Astrocyte (in vitro differentiated cells and primary cell): ENCODE results near the gene TPD52L2. TPM values are rescaled to one million over a fixed set of nuclear protein-coding genes. Genes with fewer than 3 reads are reported as not detected.

Source experiments
- DNase-seq: peaks from one replicate; pipeline ENCODE4 v3.0.0-alpha.2; 2010; ENCODE audit warnings: low read depth
- FAIRE-seq: peaks from 2 replicates; lab custom pipeline; 2011; peaks lifted over from hg19 to GRCh38; lab: Jason Lieb, UNC
- H2AFZ ChIP-seq: 2 replicates; pipeline ENCODE4 v1.6.0; 2012; ENCODE audit warnings: low read depth, low read length, inconsistent platforms
- H3K27ac ChIP-seq: 2 replicates; pipeline ENCODE4 v1.5.1; 2011; ENCODE audit warnings: low read depth, low read length, inconsistent platforms
- H3K27me3 ChIP-seq: 2 replicates; pipeline ENCODE4 v1.6.0; 2011; ENCODE audit warnings: low read length, inconsistent platforms; ENCODE audit not compliant: insufficient read depth
- H3K36me3 ChIP-seq: 2 replicates; pipeline ENCODE4 v1.5.1; 2011; ENCODE audit warnings: low read length, inconsistent platforms; ENCODE audit not compliant: insufficient read depth
- H3K4me1 ChIP-seq: 2 replicates; pipeline ENCODE4 v1.5.1; 2011; ENCODE audit warnings: low read length, inconsistent platforms; ENCODE audit not compliant: insufficient read depth
- H3K4me2 ChIP-seq: 2 replicates; pipeline ENCODE4 v1.6.0; 2012; ENCODE audit warnings: low read length, inconsistent platforms
- H3K4me3 ChIP-seq: 2 replicates; pipeline ENCODE4 v1.5.1; 2011; ENCODE audit warnings: low read depth, mild to moderate bottlenecking, low read length, inconsistent platforms; ENCODE audit not compliant: insufficient read depth
- H3K79me2 ChIP-seq: 2 replicates; pipeline ENCODE4 v1.6.0; 2012; ENCODE audit warnings: mild to moderate bottlenecking, low read length, inconsistent platforms; ENCODE audit not compliant: insufficient read depth
- H3K9ac ChIP-seq: 2 replicates; pipeline ENCODE4 v1.6.0; 2012; ENCODE audit warnings: mild to moderate bottlenecking, low read length, inconsistent platforms
- H3K9me3 ChIP-seq: 2 replicates; pipeline ENCODE4 v1.5.1; 2012; ENCODE audit warnings: low read depth, mild to moderate bottlenecking, low read length, inconsistent platforms; ENCODE audit not compliant: insufficient read depth
- H4K20me1 ChIP-seq: 2 replicates; pipeline ENCODE4 v1.6.0; 2012; ENCODE audit warnings: low read length, inconsistent platforms; ENCODE audit not compliant: insufficient read depth
- H3K27ac Mint-ChIP-seq: one replicate; pipeline ENCODE4 v1.8.0; 2021; ENCODE audit warnings: mild to moderate bottlenecking, mixed read lengths; ENCODE audit not compliant: unreplicated experiment
- H3K27me3 Mint-ChIP-seq: one replicate; pipeline ENCODE4 v1.8.0; 2021; ENCODE audit warnings: low read depth, mixed read lengths; ENCODE audit not compliant: unreplicated experiment
- H3K36me3 Mint-ChIP-seq: one replicate; pipeline ENCODE4 v1.8.0; 2021; ENCODE audit warnings: low read depth, mixed read lengths; ENCODE audit not compliant: unreplicated experiment
- H3K4me1 Mint-ChIP-seq: one replicate; pipeline ENCODE4 v1.8.0; 2021; ENCODE audit warnings: low read depth, mixed read lengths; ENCODE audit not compliant: unreplicated experiment
- H3K4me3 Mint-ChIP-seq: one replicate; pipeline ENCODE4 v1.8.0; 2021; ENCODE audit warnings: mild to moderate bottlenecking, moderate library complexity, mixed read lengths; ENCODE audit not compliant: unreplicated experiment
- H3K9me3 Mint-ChIP-seq: one replicate; pipeline ENCODE4 v1.8.0; 2021; ENCODE audit warnings: mild to moderate bottlenecking, mixed read lengths; ENCODE audit not compliant: unreplicated experiment
- EZH2 ChIP-seq: IDR thresholded peaks from 2 replicates; pipeline ENCODE4 v1.6.1; 2012; ENCODE audit warnings: mild to moderate bottlenecking, low read length, inconsistent platforms; ENCODE audit not compliant: insufficient read depth
- total RNA-seq: library from RNA; stranded (reverse); gene quantifications from 2 replicates; pipeline ENCODE4 v1.2.1, GENCODE V29; 2021
- TF ChIP-seq, protein P1 (sequence below): IDR thresholded peaks from 2 replicates; pipeline ENCODE4 v1.5.1; 2011; ENCODE audit warnings: low read depth, mild to moderate bottlenecking, inconsistent platforms, low read length, moderate library complexity; ENCODE audit not compliant: insufficient read depth

Gene TPD52L2
- total RNA-seq, 1 donor from 2014 or later: 145 TPM

- no peak overlapping the region for H2AFZ ChIP-seq
- no peak overlapping the region for H3K4me3 Mint-ChIP-seq
- DNase-seq: no peak
- no peak overlapping the region for H3K4me2 ChIP-seq
- H3K27ac ChIP-seq: no peak overlapping the region
- H3K36me3 Mint-ChIP-seq: peaks cover 10% of the 10 kb centered on the region
- H3K36me3 ChIP-seq: peaks cover 18% of the 10 kb centered on the region
- H3K79me2 ChIP-seq: peaks cover 55% of the 10 kb centered on the region
- no peaks in the 10 kb centered on the region for H3K27me3 Mint-ChIP-seq
- no peak overlapping the region for H3K4me3 ChIP-seq
- no peak overlapping the region for H3K27ac Mint-ChIP-seq
- H3K27me3 ChIP-seq: no peaks in the 10 kb centered on the region
- no peak for TF ChIP-seq EZH2
- TF ChIP-seq, protein P1, sequence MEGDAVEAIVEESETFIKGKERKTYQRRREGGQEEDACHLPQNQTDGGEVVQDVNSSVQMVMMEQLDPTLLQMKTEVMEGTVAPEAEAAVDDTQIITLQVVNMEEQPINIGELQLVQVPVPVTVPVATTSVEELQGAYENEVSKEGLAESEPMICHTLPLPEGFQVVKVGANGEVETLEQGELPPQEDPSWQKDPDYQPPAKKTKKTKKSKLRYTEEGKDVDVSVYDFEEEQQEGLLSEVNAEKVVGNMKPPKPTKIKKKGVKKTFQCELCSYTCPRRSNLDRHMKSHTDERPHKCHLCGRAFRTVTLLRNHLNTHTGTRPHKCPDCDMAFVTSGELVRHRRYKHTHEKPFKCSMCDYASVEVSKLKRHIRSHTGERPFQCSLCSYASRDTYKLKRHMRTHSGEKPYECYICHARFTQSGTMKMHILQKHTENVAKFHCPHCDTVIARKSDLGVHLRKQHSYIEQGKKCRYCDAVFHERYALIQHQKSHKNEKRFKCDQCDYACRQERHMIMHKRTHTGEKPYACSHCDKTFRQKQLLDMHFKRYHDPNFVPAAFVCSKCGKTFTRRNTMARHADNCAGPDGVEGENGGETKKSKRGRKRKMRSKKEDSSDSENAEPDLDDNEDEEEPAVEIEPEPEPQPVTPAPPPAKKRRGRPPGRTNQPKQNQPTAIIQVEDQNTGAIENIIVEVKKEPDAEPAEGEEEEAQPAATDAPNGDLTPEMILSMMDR: no peak
- H3K9me3 Mint-ChIP-seq: no peaks in the 10 kb centered on the region
- H4K20me1 ChIP-seq: peaks cover 78% of the 10 kb centered on the region
- no peaks in the 10 kb centered on the region for H3K4me1 ChIP-seq
- H3K9me3 ChIP-seq: no peaks in the 10 kb centered on the region
- no peak overlapping the region for H3K9ac ChIP-seq
- no peaks in the 10 kb centered on the region for H3K4me1 Mint-ChIP-seq
- FAIRE-seq: no peak
Measured at GRCh38 chr20:63931735-63932134, 66.7 kb downstream of the TPD52L2 start.

DNA sequence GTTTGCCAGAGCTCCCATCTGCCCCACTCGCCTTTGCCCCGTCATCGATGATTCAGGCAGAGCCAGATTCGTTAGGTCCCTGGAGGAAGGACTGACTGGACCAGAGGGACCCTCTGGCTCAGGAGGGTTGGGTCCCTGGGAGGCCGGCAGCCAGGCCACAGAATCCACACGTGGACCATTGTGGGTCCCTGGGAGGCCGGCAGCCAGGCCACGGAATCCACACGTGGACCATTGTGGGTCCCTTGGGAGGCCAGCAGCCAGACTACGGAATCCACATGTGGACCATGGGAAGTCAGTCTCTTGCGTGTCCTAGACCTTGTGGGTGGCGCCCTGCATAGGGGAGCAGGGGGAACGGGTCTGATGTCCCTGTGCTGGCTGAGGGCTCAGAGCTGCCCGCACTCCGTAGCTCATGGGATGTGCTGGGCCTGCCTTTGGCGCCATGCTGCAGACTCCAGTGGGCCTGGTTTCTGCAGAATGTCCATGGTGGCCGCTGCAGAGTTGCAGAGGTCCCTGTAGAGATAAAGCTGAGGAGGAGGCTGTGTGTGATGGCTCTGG is 67.6 kb downstream of the TPD52L2 start:
- Mint-ChIP-seq H3K27me3 (no peaks in the 10 kb centered on the region), H3K4me1 (peaks cover under 1% of the 10 kb centered on the region), H3K36me3 (peaks cover 10% of the 10 kb centered on the region), H3K9me3 (no peaks in the 10 kb centered on the region), H3K27ac (no peak overlapping the region), H3K4me3 (no peak overlapping the region)
- no peaks in the 10 kb centered on the region for H3K9me3 ChIP-seq
- no peak overlapping the region for H2AFZ ChIP-seq
- H3K27ac ChIP-seq: no peak overlapping the region
- no peaks in the 10 kb centered on the region for H3K27me3 ChIP-seq
- peaks cover 15% of the 10 kb centered on the region for H3K36me3 ChIP-seq
- H3K9ac ChIP-seq: no peak overlapping the region
- H3K4me1 ChIP-seq: no peaks in the 10 kb centered on the region
- TF ChIP-seq, protein P1: no peak
- TF ChIP-seq EZH2: no peak
- DNase-seq (no peak), FAIRE-seq (no peak)
- no peak overlapping the region for H3K4me2 ChIP-seq
- H3K4me3 ChIP-seq: no peak overlapping the region
- peaks cover 79% of the 10 kb centered on the region for H4K20me1 ChIP-seq
- H3K79me2 ChIP-seq: peaks cover 46% of the 10 kb centered on the region

DNA sequence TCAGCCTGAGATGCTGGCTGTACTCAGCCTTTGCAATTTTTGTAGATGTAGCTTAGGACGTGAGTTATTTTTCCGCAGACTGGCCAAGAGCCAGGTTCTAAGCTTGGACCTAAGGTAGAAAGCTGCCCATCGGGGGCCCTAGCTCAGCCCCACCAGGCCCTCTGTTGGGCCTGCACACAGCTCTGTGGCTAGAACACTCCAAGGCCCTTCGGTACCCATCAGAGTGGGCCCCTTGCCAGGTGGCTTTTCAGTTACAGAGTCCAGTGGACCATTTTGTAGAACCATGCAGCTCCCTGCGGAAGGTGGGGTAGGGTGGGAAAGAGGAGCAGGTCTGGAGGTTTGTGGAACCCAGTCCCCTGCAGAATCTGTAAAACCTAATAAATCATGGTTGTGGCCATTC is 68.6 kb downstream of the TPD52L2 start:
- DNase-seq (no peak), FAIRE-seq (no peak)
- Mint-ChIP-seq H3K4me3 (no peak overlapping the region), H3K27ac (no peak overlapping the region), H3K27me3 (no peaks in the 10 kb centered on the region), H3K36me3 (peaks cover 10% of the 10 kb centered on the region), H3K9me3 (no peaks in the 10 kb centered on the region), H3K4me1 (peaks cover 3% of the 10 kb centered on the region)
- no peak for TF ChIP-seq EZH2
- TF ChIP-seq, protein P1: no peak
- Histone ChIP-seq H3K27ac (no peak overlapping the region), H3K79me2 (peaks cover 37% of the 10 kb centered on the region), H4K20me1 (peaks cover 77% of the 10 kb centered on the region), H2AFZ (no peak overlapping the region), H3K4me1 (no peaks in the 10 kb centered on the region), H3K27me3 (no peaks in the 10 kb centered on the region), H3K9me3 (no peaks in the 10 kb centered on the region), H3K4me2 (no peak overlapping the region), H3K9ac (no peak overlapping the region), H3K4me3 (no peak overlapping the region), H3K36me3 (peaks cover 7% of the 10 kb centered on the region)
